ENCODE results near the gene ACOXL. TPM values are rescaled to one million over a fixed set of nuclear protein-coding genes. Genes with fewer than 3 reads are reported as not detected.
A peak's percentile ranks its signal among the peaks of the same experiment; 100 is the strongest.

ACOXL gene
- total RNA-seq, 1 experiment from 2014 or later = not detected

DNA sequence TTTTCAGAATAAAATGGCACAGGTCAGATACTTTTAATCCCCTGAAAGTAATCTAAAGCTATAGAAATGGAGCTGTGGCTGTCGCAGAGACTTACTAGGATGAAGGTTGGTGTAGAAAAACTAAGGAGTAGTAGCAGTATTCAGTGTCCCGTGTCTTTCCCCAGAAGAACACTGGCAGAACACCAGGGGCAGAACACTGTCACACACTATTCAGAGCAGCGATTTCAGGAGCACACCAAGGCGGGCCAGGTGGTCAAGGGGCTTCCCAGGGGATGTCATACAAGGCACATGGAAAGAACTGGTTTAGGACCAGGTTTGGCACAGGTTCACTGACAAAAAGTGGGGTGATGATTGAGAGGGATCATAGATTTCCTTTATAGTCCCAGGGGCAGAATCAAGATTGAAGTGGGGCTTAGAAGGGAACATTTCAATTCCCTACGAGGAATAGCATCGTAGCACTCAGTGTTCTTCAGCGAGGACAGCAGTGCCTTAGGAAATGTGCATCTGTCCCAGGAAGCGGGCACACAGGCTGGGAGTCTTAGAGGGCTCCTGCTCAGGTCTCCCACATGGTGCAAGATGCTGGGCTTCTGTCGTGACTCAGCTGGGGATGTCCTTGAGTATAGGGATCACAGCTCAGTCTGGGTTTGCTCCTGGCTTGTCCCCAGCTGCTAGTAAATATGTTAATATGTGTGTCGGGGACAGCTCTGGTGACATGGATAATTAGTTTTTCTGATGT lies 410.9 kb downstream of the ACOXL start:
- H3K27ac ChIP-seq (ENCODE audit: low read length) = peak overlapping the region; percentile 39
- no peaks in the 10 kb centered on the region for H3K9me2 ChIP-seq (replicated peaks; ENCODE audit: insufficient read depth, low read length)
- H3K4me2 ChIP-seq (ENCODE audit: low read depth, low read length, poor library complexity, severe bottlenecking) = no peak overlapping the region
- no peaks in the 10 kb centered on the region for H3K27me3 ChIP-seq (ENCODE audit: low read length)
- H3K79me2 ChIP-seq (ENCODE audit: low read length) = peaks cover 94% of the 10 kb centered on the region
- H4K20me1 ChIP-seq (ENCODE audit: insufficient read depth, low read depth, low read length) = peaks cover 33% of the 10 kb centered on the region
- no peak overlapping the region for H3K9ac ChIP-seq (ENCODE audit: low read length)
- no peaks in the 10 kb centered on the region for H3K9me3 ChIP-seq (ENCODE audit: low read length)
- peaks cover 51% of the 10 kb centered on the region for H3K36me3 ChIP-seq (ENCODE audit: insufficient read depth, low read length)
- no peak for DNase-seq
- H2AFZ ChIP-seq (ENCODE audit: low read length) = no peak overlapping the region
- H3K4me3 ChIP-seq (ENCODE audit: low read length) = no peak overlapping the region
- peaks cover 82% of the 10 kb centered on the region for H3K4me1 ChIP-seq (ENCODE audit: low read length)

DNA sequence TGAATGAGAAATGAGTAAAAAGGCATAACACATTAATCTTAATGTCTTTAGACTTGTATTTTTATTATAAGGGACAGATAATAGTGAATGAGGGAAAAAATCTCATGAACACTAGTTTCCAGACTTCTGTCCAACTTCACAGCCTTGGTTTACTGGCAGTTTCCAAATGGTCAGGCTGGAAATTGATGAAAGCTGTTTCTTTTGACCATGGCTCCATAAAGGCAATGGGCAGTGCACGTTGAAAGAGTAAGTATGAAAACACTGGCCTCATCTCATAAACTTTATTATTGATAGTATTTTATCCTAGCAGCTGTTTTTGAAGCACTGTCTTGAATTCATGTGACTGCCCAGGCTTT lies 411.4 kb downstream of the ACOXL start:
- peaks cover 82% of the 10 kb centered on the region for H3K4me1 ChIP-seq (ENCODE audit: low read length)
- H3K9ac ChIP-seq (ENCODE audit: low read length) = no peak overlapping the region
- peaks cover 32% of the 10 kb centered on the region for H4K20me1 ChIP-seq (ENCODE audit: insufficient read depth, low read depth, low read length)
- DNase-seq = no peak
- no peaks in the 10 kb centered on the region for H3K9me3 ChIP-seq (ENCODE audit: low read length)
- 0 out of 2 replicates have a peak overlapping the region, but pooled peaks have one; percentile 25 for H3K27ac ChIP-seq (ENCODE audit: low read length)
- H3K4me2 ChIP-seq (ENCODE audit: low read depth, low read length, poor library complexity, severe bottlenecking) = no peak overlapping the region
- H2AFZ ChIP-seq (ENCODE audit: low read length) = no peak overlapping the region
- no peak overlapping the region for H3K4me3 ChIP-seq (ENCODE audit: low read length)
- H3K79me2 ChIP-seq (ENCODE audit: low read length) = peaks cover 94% of the 10 kb centered on the region
- no peaks in the 10 kb centered on the region for H3K27me3 ChIP-seq (ENCODE audit: low read length)
- H3K9me2 ChIP-seq (replicated peaks; ENCODE audit: insufficient read depth, low read length) = no peaks in the 10 kb centered on the region
- peaks cover 51% of the 10 kb centered on the region for H3K36me3 ChIP-seq (ENCODE audit: insufficient read depth, low read length)

DNA sequence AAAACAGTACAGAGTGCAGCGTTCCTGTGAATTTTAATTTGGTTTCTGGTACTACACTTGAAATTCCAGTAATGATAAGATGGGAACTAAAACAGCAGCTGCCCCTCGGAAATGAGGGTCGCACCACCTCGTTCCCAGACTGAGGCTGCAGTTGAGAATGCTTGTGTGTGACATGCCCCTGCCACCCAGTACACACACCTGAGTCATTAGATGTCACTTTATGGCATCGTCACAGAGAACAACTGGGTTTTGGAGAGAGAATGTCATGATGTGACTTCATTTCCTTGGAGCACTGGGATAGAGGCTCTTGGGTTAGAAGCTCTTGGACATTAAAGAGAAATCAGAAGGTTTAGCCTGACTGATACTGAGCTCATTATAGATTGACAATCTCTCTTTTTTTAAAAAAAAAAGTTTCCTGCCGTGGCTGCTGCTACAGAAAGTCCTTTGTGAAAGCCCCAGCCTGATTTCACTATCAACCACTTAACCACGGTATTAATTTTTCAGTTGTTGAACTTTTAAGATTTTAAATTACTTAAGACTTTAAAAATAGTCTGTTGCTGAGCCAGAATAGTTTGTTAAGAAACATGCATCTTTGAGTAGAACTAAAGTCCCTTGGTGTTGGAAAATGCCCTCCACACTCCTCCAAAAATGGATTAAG lies 412.9 kb downstream of the ACOXL start:
- Histone ChIP-seq H3K9ac (ENCODE audit: low read length) (no peak overlapping the region), H3K4me1 (ENCODE audit: low read length) (peaks cover 84% of the 10 kb centered on the region), H3K4me3 (ENCODE audit: low read length) (no peak overlapping the region), H3K27ac (ENCODE audit: low read length) (peak overlapping the region; percentile 30), H3K79me2 (ENCODE audit: low read length) (peaks cover 94% of the 10 kb centered on the region), H2AFZ (ENCODE audit: low read length) (no peak overlapping the region), H3K9me2 (replicated peaks; ENCODE audit: insufficient read depth, low read length) (no peaks in the 10 kb centered on the region), H3K4me2 (ENCODE audit: low read depth, low read length, poor library complexity, severe bottlenecking) (no peak overlapping the region), H3K27me3 (ENCODE audit: low read length) (no peaks in the 10 kb centered on the region), H3K36me3 (ENCODE audit: insufficient read depth, low read length) (peaks cover 49% of the 10 kb centered on the region), H3K9me3 (ENCODE audit: low read length) (no peaks in the 10 kb centered on the region), H4K20me1 (ENCODE audit: insufficient read depth, low read depth, low read length) (peaks cover 17% of the 10 kb centered on the region)
- DNase-seq = no peak

DNA sequence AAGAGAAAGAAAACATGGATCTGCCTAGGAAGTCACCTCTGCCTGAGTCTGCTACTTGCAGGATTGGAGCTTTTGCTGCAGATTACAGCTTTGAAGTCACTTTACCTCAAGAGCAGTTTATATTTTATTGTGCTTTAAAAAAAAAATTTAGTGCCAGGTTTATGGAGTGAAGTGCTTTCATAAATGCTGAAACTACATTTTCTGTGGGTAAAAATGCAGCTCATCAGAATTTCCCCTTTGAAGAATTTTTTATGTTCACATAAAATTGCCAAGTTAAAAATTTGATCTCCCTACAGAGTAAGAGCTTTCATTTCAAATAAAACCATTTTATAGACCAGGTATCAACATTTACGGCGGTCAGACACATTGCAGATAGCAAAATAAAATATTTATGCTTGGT lies 413.6 kb downstream of the ACOXL start:
- peaks cover 89% of the 10 kb centered on the region for H3K4me1 ChIP-seq (ENCODE audit: low read length)
- peak overlapping the region; percentile 57 for H3K27ac ChIP-seq (ENCODE audit: low read length)
- H3K9me2 ChIP-seq (replicated peaks; ENCODE audit: insufficient read depth, low read length) = no peaks in the 10 kb centered on the region
- no peak overlapping the region for H3K4me3 ChIP-seq (ENCODE audit: low read length)
- H2AFZ ChIP-seq (ENCODE audit: low read length) = no peak overlapping the region
- peaks cover 94% of the 10 kb centered on the region for H3K79me2 ChIP-seq (ENCODE audit: low read length)
- DNase-seq = no peak
- H4K20me1 ChIP-seq (ENCODE audit: insufficient read depth, low read depth, low read length) = peaks cover 12% of the 10 kb centered on the region
- no peak overlapping the region for H3K4me2 ChIP-seq (ENCODE audit: low read depth, low read length, poor library complexity, severe bottlenecking)
- H3K9ac ChIP-seq (ENCODE audit: low read length) = no peak overlapping the region
- H3K36me3 ChIP-seq (ENCODE audit: insufficient read depth, low read length) = peaks cover 47% of the 10 kb centered on the region
- H3K9me3 ChIP-seq (ENCODE audit: low read length) = no peaks in the 10 kb centered on the region
- no peaks in the 10 kb centered on the region for H3K27me3 ChIP-seq (ENCODE audit: low read length)

DNA sequence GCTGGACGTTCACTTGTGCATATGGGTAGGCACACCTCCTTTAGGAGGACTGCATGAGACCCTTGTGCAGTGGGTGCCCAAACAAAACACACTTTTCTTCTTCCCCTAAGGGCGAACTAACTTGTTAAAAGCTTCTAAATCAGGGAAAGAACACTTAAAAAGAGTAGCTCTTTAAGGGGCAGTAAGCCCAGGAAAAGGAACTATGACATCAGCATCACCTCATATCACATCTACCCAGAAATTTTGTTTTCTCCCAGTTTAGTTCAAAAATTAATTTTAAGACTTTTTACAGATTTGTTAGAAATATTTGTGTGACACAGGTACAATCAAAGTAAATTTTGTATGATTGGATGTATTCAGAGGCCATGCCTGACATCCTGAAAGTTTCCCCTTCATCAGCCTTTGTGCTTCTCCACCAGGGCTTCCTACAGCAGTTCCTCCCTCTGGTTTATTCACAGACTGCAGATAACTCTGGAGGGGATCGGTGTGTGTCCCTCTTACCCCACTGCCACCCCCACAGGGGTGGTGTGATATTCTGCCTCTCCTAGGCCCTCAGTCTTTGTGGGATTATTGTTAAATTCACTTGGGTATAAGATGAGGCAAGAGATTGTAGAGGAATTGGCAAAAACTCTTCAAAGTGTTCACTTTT lies 416.0 kb downstream of the ACOXL start:
- Histone ChIP-seq H3K36me3 (ENCODE audit: insufficient read depth, low read length) (peaks cover 50% of the 10 kb centered on the region), H3K27me3 (ENCODE audit: low read length) (no peaks in the 10 kb centered on the region), H3K4me1 (ENCODE audit: low read length) (peaks cover 96% of the 10 kb centered on the region), H3K4me3 (ENCODE audit: low read length) (no peak overlapping the region), H3K9ac (ENCODE audit: low read length) (no peak overlapping the region), H3K4me2 (ENCODE audit: low read depth, low read length, poor library complexity, severe bottlenecking) (no peak overlapping the region), H3K9me3 (ENCODE audit: low read length) (no peaks in the 10 kb centered on the region), H3K9me2 (replicated peaks; ENCODE audit: insufficient read depth, low read length) (no peaks in the 10 kb centered on the region), H2AFZ (ENCODE audit: low read length) (no peak overlapping the region), H3K79me2 (ENCODE audit: low read length) (peaks cover 97% of the 10 kb centered on the region), H3K27ac (ENCODE audit: low read length) (peak overlapping the region; percentile 57), H4K20me1 (ENCODE audit: insufficient read depth, low read depth, low read length) (peaks cover 20% of the 10 kb centered on the region)
- DNase-seq = no peak

DNA sequence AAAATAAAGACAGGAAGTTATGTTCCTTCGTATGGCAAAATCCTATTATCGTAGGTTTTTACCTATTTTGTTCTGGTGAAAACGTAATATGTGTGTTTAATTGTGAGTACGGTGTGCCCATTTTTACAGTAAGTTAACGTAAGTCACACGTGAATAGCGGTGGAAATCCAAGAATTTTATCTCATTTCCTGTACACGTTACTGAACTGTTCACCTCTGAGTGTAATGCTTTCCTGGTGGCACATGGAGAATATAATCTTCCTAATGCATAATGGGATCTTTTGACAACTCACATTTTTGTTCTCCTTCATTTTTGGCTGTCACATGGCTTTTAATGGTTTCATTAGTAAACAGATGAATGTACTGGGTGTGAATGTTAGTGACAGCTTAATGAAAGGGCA lies 416.6 kb downstream of the ACOXL start:
- no peaks in the 10 kb centered on the region for H3K9me2 ChIP-seq (replicated peaks; ENCODE audit: insufficient read depth, low read length)
- no peak overlapping the region for H3K4me2 ChIP-seq (ENCODE audit: low read depth, low read length, poor library complexity, severe bottlenecking)
- no peak overlapping the region for H3K9ac ChIP-seq (ENCODE audit: low read length)

DNA sequence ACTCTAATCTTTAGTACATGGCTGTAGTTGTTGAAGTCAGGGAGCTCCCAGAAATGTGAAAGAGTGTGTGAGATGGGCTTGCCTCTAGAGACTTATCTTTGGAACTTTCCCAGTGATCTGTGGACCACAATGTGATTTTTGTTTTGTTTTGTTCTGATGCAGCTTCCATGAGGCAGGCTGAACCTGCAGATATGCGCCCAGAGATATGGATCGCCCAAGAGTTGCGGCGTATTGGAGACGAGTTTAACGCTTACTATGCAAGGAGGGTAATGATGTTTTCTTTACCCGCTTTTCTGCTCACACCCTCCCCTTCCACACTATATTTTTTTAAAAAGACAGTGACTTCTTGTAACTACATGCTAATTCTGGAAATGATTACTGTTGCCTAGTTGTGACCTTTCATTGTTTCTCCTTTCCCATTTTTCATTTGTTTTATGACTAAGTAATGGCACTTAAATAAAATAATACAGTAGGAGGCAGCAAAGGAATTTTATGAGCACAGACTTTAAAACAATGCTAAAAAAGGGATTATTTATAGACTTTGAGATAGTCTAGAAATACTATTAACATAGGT lies 417.6 kb downstream of the ACOXL start:
- H3K4me3 ChIP-seq (ENCODE audit: low read length) = no peak overlapping the region
- no peak overlapping the region for H2AFZ ChIP-seq (ENCODE audit: low read length)
- no peaks in the 10 kb centered on the region for H3K9me2 ChIP-seq (replicated peaks; ENCODE audit: insufficient read depth, low read length)
- H3K27ac ChIP-seq (ENCODE audit: low read length) = no peak overlapping the region
- DNase-seq = no peak
- H3K4me1 ChIP-seq (ENCODE audit: low read length) = peaks cover 97% of the 10 kb centered on the region
- H3K36me3 ChIP-seq (ENCODE audit: insufficient read depth, low read length) = peaks cover 62% of the 10 kb centered on the region
- no peak overlapping the region for H3K4me2 ChIP-seq (ENCODE audit: low read depth, low read length, poor library complexity, severe bottlenecking)
- H3K27me3 ChIP-seq (ENCODE audit: low read length) = no peaks in the 10 kb centered on the region
- no peak overlapping the region for H3K9ac ChIP-seq (ENCODE audit: low read length)
- peaks cover 34% of the 10 kb centered on the region for H4K20me1 ChIP-seq (ENCODE audit: insufficient read depth, low read depth, low read length)
- H3K9me3 ChIP-seq (ENCODE audit: low read length) = no peaks in the 10 kb centered on the region
- peaks cover 97% of the 10 kb centered on the region for H3K79me2 ChIP-seq (ENCODE audit: low read length)

More for the DNA sequence above, 416.6 kb downstream of the ACOXL start:
- H3K27me3 ChIP-seq (ENCODE audit: low read length) = no peaks in the 10 kb centered on the region
- no peaks in the 10 kb centered on the region for H3K9me3 ChIP-seq (ENCODE audit: low read length)
- peaks cover 55% of the 10 kb centered on the region for H3K36me3 ChIP-seq (ENCODE audit: insufficient read depth, low read length)
- peaks cover 97% of the 10 kb centered on the region for H3K79me2 ChIP-seq (ENCODE audit: low read length)
- H3K4me1 ChIP-seq (ENCODE audit: low read length) = peaks cover 97% of the 10 kb centered on the region
- H3K27ac ChIP-seq (ENCODE audit: low read length) = peak overlapping the region; percentile 57; the same call in 1 of the 2 replicates
- no peak for DNase-seq
- H3K4me3 ChIP-seq (ENCODE audit: low read length) = no peak overlapping the region
- H4K20me1 ChIP-seq (ENCODE audit: insufficient read depth, low read depth, low read length) = peaks cover 25% of the 10 kb centered on the region
- H2AFZ ChIP-seq (ENCODE audit: low read length) = no peak overlapping the region

DNA sequence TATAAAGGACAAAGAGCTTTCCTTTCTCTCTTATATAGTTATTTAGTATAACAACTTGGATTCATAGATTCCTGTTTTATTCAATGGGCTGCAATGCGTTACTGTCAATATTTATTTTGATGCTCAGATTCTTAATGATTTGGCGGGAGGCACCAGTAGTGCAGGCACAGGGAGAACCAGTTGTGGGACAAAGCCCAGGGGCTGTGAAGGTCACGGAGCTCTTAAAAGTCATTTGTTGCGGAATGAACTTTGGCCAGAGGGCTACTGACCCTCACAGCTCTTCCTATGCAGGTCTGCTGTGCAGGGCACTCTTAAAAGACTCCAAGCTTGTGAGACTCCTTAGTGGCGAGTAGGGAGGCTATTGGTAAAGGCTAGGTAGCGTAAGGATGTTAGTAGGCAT lies 422.4 kb downstream of the ACOXL start:
- peaks cover 93% of the 10 kb centered on the region for H3K79me2 ChIP-seq (ENCODE audit: low read length)
- H3K9ac ChIP-seq (ENCODE audit: low read length) = no peak overlapping the region; the same call in 1 of the 2 replicates
- peak overlapping the region; percentile 95 for H3K27ac ChIP-seq (ENCODE audit: low read length)
- H4K20me1 ChIP-seq (ENCODE audit: insufficient read depth, low read depth, low read length) = peaks cover 73% of the 10 kb centered on the region
- peaks cover 52% of the 10 kb centered on the region for H3K36me3 ChIP-seq (ENCODE audit: insufficient read depth, low read length)
- H3K4me3 ChIP-seq (ENCODE audit: low read length) = no peak overlapping the region; the same call in 1 of the 2 replicates
- H3K4me2 ChIP-seq (ENCODE audit: low read depth, low read length, poor library complexity, severe bottlenecking) = peak overlapping the region; percentile 59
- peaks cover 98% of the 10 kb centered on the region for H3K4me1 ChIP-seq (ENCODE audit: low read length)
- H3K9me2 ChIP-seq (replicated peaks; ENCODE audit: insufficient read depth, low read length) = no peaks in the 10 kb centered on the region
- H3K27me3 ChIP-seq (ENCODE audit: low read length) = no peaks in the 10 kb centered on the region
- DNase-seq = no peak
- no peaks in the 10 kb centered on the region for H3K9me3 ChIP-seq (ENCODE audit: low read length)
- no peak overlapping the region for H2AFZ ChIP-seq (ENCODE audit: low read length)
